ENCODE results near the gene RYR1. TPM values are rescaled to one million over a fixed set of nuclear protein-coding genes. Genes with fewer than 3 reads are reported as not detected.

Gene RYR1
- total RNA-seq, 2 experiments from 2014 or later, result 0.54 to 1.4 TPM

GRCh38 chr19:38531515-38531914 lies 98.0 kb downstream of the RYR1 start:
- H3K4me1 ChIP-seq (ENCODE audit: insufficient read depth, low read length, poor library complexity, severe bottlenecking), result no peaks in the 10 kb centered on the region
- H3K9me2 ChIP-seq (ENCODE audit: insufficient read depth, low read length), result no peaks in the 10 kb centered on the region
- no peak overlapping the region for H3K27ac ChIP-seq (ENCODE audit: low read depth, low read length, poor library complexity, severe bottlenecking)
- H3K4me2 ChIP-seq (ENCODE audit: low read length), result no peak overlapping the region
- no peaks in the 10 kb centered on the region for H3K9me3 ChIP-seq (ENCODE audit: low read length)
- H3K36me3 ChIP-seq (ENCODE audit: insufficient read depth, low read length), result no peaks in the 10 kb centered on the region
- ChIA-PET CTCF (ENCODE audit: unreplicated experiment) (no interaction called here), POLR2A (no interaction called here)
- TF ChIP-seq EZH2phosphoT487 (IDR thresholded peaks at IDR 0.05; ENCODE audit: borderline replicate concordance, low read depth, low read length), result no peak
- TF ChIP-seq CTCF (conservative IDR thresholded peaks at IDR 0.05; ENCODE audit: low read length), result no peak
- H2AFZ ChIP-seq (ENCODE audit: low read length), result no peak overlapping the region
- no peak for DNase-seq (ENCODE audit: low spot score)
- H4K20me1 ChIP-seq (ENCODE audit: insufficient read depth, low read length), result no peaks in the 10 kb centered on the region
- intact Hi-C loops (cut with micrococcal nuclease; ENCODE audit: unreplicated experiment), result no loop called here
- H3K79me2 ChIP-seq (ENCODE audit: insufficient read depth, low read depth, low read length), result no peaks in the 10 kb centered on the region
- H3K4me3 ChIP-seq (ENCODE audit: low read depth, low read length, poor library complexity, severe bottlenecking), result no peak overlapping the region
- BruUV-seq (replicated peaks), result no TSS peak

- no peaks in the 10 kb centered on the region for H3K79me2 ChIP-seq (ENCODE audit: insufficient read depth, low read depth, low read length)
- H3K9me3 ChIP-seq (ENCODE audit: low read length), result no peaks in the 10 kb centered on the region
- H3K4me1 ChIP-seq (ENCODE audit: insufficient read depth, low read length, poor library complexity, severe bottlenecking), result no peaks in the 10 kb centered on the region
- TF ChIP-seq EZH2phosphoT487 (IDR thresholded peaks at IDR 0.05; ENCODE audit: borderline replicate concordance, low read depth, low read length) (no peak), CTCF (conservative IDR thresholded peaks at IDR 0.05; ENCODE audit: low read length) (no peak)
- H3K9me2 ChIP-seq (ENCODE audit: insufficient read depth, low read length), result no peaks in the 10 kb centered on the region
- H3K36me3 ChIP-seq (ENCODE audit: insufficient read depth, low read length), result no peaks in the 10 kb centered on the region
- H2AFZ ChIP-seq (ENCODE audit: low read length), result no peak overlapping the region
- BruUV-seq (replicated peaks), result no TSS peak
- H3K4me3 ChIP-seq (ENCODE audit: low read depth, low read length, poor library complexity, severe bottlenecking), result no peak overlapping the region
- no peak for DNase-seq (ENCODE audit: low spot score)
- no peak overlapping the region for H3K27ac ChIP-seq (ENCODE audit: low read depth, low read length, poor library complexity, severe bottlenecking)
- no peak overlapping the region for H3K4me2 ChIP-seq (ENCODE audit: low read length)
- intact Hi-C loops (cut with micrococcal nuclease; ENCODE audit: unreplicated experiment), result no loop called here
- no peaks in the 10 kb centered on the region for H4K20me1 ChIP-seq (ENCODE audit: insufficient read depth, low read length)
- ChIA-PET POLR2A (no interaction called here), CTCF (ENCODE audit: unreplicated experiment) (no interaction called here)
Measured at GRCh38 chr19:38532939-38533338, 99.4 kb downstream of the RYR1 start.

GRCh38 chr19:38534574-38534973 lies 101.1 kb downstream of the RYR1 start:
- no peaks in the 10 kb centered on the region for H3K9me2 ChIP-seq (ENCODE audit: insufficient read depth, low read length)
- no peaks in the 10 kb centered on the region for H3K79me2 ChIP-seq (ENCODE audit: insufficient read depth, low read depth, low read length)
- no peaks in the 10 kb centered on the region for H4K20me1 ChIP-seq (ENCODE audit: insufficient read depth, low read length)
- CTCF ChIA-PET (ENCODE audit: unreplicated experiment), result interaction anchor here (0.6 kb wide), 1 partner anchor 330 kb away, joined by 3 read pairs; no protein-coding TSS in a partner anchor
- no TSS peak for BruUV-seq (replicated peaks)
- no peak overlapping the region for H2AFZ ChIP-seq (ENCODE audit: low read length)
- no peaks in the 10 kb centered on the region for H3K9me3 ChIP-seq (ENCODE audit: low read length)
- H3K36me3 ChIP-seq (ENCODE audit: insufficient read depth, low read length), result no peaks in the 10 kb centered on the region
- intact Hi-C loops (cut with micrococcal nuclease; ENCODE audit: unreplicated experiment), result no loop called here
- no peak overlapping the region for H3K4me3 ChIP-seq (ENCODE audit: low read depth, low read length, poor library complexity, severe bottlenecking)
- no peak overlapping the region for H3K27ac ChIP-seq (ENCODE audit: low read depth, low read length, poor library complexity, severe bottlenecking)
- DNase-seq (ENCODE audit: low spot score), result no peak
- peaks cover 14% of the 10 kb centered on the region for H3K4me1 ChIP-seq (ENCODE audit: insufficient read depth, low read length, poor library complexity, severe bottlenecking)
- no peak for TF ChIP-seq EZH2phosphoT487 (IDR thresholded peaks at IDR 0.05; ENCODE audit: borderline replicate concordance, low read depth, low read length)
- TF ChIP-seq CTCF (conservative IDR thresholded peaks at IDR 0.05; ENCODE audit: low read length), result no peak
- POLR2A ChIA-PET, result interaction anchor here (0.6 kb wide), 1 partner anchor 177 kb away, joined by 3 read pairs; no protein-coding TSS in a partner anchor
- no peak overlapping the region for H3K4me2 ChIP-seq (ENCODE audit: low read length)

Measured in OCI-LY7 (cell line).